Smooth muscle cell (in vitro differentiated cells): Measurements from ENCODE around the gene CD3E. TPM values are rescaled to one million over a fixed set of nuclear protein-coding genes. Genes with fewer than 3 reads are reported as not detected.

ENCODE experiments used
- DNase-seq: peaks from one replicate; lab custom pipeline; 2025; ENCODE audit not compliant: unreplicated experiment; lab: John Stamatoyannopoulos, UW
- H2AFZ ChIP-seq: fragments of 200-600 bp; sonication (generic); 2 replicates; pipeline ENCODE4 v1.6.0; 2016; ENCODE audit warnings: antibody characterized with exemption, low read depth, mild to moderate bottlenecking
- H3F3A ChIP-seq: fragments of 200-600 bp; sonication (generic); 2 replicates; pipeline ENCODE4 v1.6.0; 2017; ENCODE audit warnings: antibody characterized with exemption, low read depth
- H3K27ac ChIP-seq: fragments of 200-600 bp; sonication (generic); 2 replicates; pipeline ENCODE4 v1.5.1; 2016; ENCODE audit warnings: low read depth, mild to moderate bottlenecking
- H3K27me3 ChIP-seq: fragments of 200-600 bp; sonication (generic); 2 replicates; pipeline ENCODE4 v1.6.1; 2016; ENCODE audit warnings: low read depth, mild to moderate bottlenecking
- H3K36me3 ChIP-seq: fragments of 200-600 bp; sonication (generic); 2 replicates; pipeline ENCODE4 v1.5.1; 2016; ENCODE audit warnings: low read depth
- H3K4me1 ChIP-seq: fragments of 200-600 bp; sonication (generic); 2 replicates; pipeline ENCODE4 v1.5.1; 2016; ENCODE audit warnings: low read depth
- H3K4me2 ChIP-seq: fragments of 200-600 bp; sonication (generic); 2 replicates; pipeline ENCODE4 v1.6.0; 2016; ENCODE audit warnings: mild to moderate bottlenecking
- H3K4me3 ChIP-seq: fragments of 200-600 bp; sonication (generic); 2 replicates; pipeline ENCODE4 v1.5.1; 2016; ENCODE audit warnings: mild to moderate bottlenecking
- H3K79me2 ChIP-seq: fragments of 200-600 bp; sonication (generic); 2 replicates; pipeline ENCODE4 v1.6.0; 2016; ENCODE audit warnings: low read depth, mild to moderate bottlenecking
- H3K9ac ChIP-seq: fragments of 200-600 bp; sonication (generic); 2 replicates; pipeline ENCODE4 v1.6.0; 2016; ENCODE audit warnings: low read depth
- H3K9me3 ChIP-seq: fragments of 200-600 bp; sonication (generic); replicated peaks from 2 replicates; pipeline ENCODE4 v1.5.1; 2016; ENCODE audit warnings: low read depth
- H4K20me1 ChIP-seq: fragments of 200-600 bp; sonication (generic); 2 replicates; pipeline ENCODE4 v1.6.0; 2016; ENCODE audit warnings: low read depth
- CTCF ChIP-seq: fragments of 200-600 bp; sonication (generic); IDR thresholded peaks from 2 replicates; pipeline ENCODE4 v1.5.1; 2017; ENCODE audit warnings: borderline replicate concordance, mild to moderate bottlenecking, antibody characterized with exemption; ENCODE audit not compliant: insufficient read depth, poor library complexity, severe bottlenecking
- WGBS: methylation state at CpG from one replicate; pipeline ENCODE4 v1.1.7; 2016; ENCODE audit warnings: low lambda C conversion rate; 5-methylcytosine and 5-hydroxymethylcytosine counted together
- polyA plus RNA-seq: library from polyadenylated mRNA; unstranded; fragments of >200 nt; fragmentation: Nextera tagmentation; extraction: Ambion mirVana; gene quantifications from 2 replicates; pipeline ENCODE4 v1.2.1, GENCODE V29; 2016
- total RNA-seq: library from RNA; depleted of rRNA; stranded (reverse); fragments of >200 nt; gene quantifications from 2 replicates; pipeline ENCODE4 v1.2.3, GENCODE V29; 2014

Gene CD3E
- total and polyA plus RNA-seq, 2 experiments from 2014 or later = not detected

- no peaks in the 10 kb centered on the region for H3F3A ChIP-seq
- no peak overlapping the region for H3K9ac ChIP-seq
- H3K4me3 ChIP-seq = no peak overlapping the region
- no peaks in the 10 kb centered on the region for H3K79me2 ChIP-seq
- H3K9me3 ChIP-seq = no peaks in the 10 kb centered on the region
- H2AFZ ChIP-seq = no peak overlapping the region
- no peaks in the 10 kb centered on the region for H4K20me1 ChIP-seq
- no peak overlapping the region for H3K4me2 ChIP-seq
- H3K27ac ChIP-seq = no peak overlapping the region
- no peak for TF ChIP-seq CTCF
- DNase-seq = no peak
- 83% methylated on average over 2 of the region's 2 CpGs for WGBS
- H3K36me3 ChIP-seq = no peaks in the 10 kb centered on the region
- H3K4me1 ChIP-seq = no peaks in the 10 kb centered on the region
- peaks cover 39% of the 10 kb centered on the region for H3K27me3 ChIP-seq
Measured at GRCh38 chr11:118294053-118294452, 10.5 kb upstream of the CD3E start.

- no peak overlapping the region for H3K4me2 ChIP-seq
- H3K9ac ChIP-seq = no peak overlapping the region
- peaks cover 47% of the 10 kb centered on the region for H3K27me3 ChIP-seq
- no peaks in the 10 kb centered on the region for H3K9me3 ChIP-seq
- no peak overlapping the region for H2AFZ ChIP-seq
- no peaks in the 10 kb centered on the region for H3K4me1 ChIP-seq
- no peaks in the 10 kb centered on the region for H4K20me1 ChIP-seq
- H3K27ac ChIP-seq = no peak overlapping the region
- no peaks in the 10 kb centered on the region for H3F3A ChIP-seq
- H3K4me3 ChIP-seq = no peak overlapping the region
- no peaks in the 10 kb centered on the region for H3K79me2 ChIP-seq
- no peak for DNase-seq
- TF ChIP-seq CTCF = no peak
- 57% methylated on average over 5 of the region's 5 CpGs for WGBS
- no peaks in the 10 kb centered on the region for H3K36me3 ChIP-seq
Measured at GRCh38 chr11:118295199-118295598, 9.3 kb upstream of the CD3E start.

GRCh38 chr11:118295815-118296454, 8.6 kb upstream of the CD3E start:
- Histone ChIP-seq H3K4me1 (no peaks in the 10 kb centered on the region), H3K4me3 (no peak overlapping the region), H3K9me3 (no peaks in the 10 kb centered on the region), H3K27ac (no peak overlapping the region), H3K9ac (no peak overlapping the region), H3K4me2 (no peak overlapping the region), H3K79me2 (no peaks in the 10 kb centered on the region), H4K20me1 (no peaks in the 10 kb centered on the region), H3K36me3 (no peaks in the 10 kb centered on the region), H3F3A (no peaks in the 10 kb centered on the region), H2AFZ (no peak overlapping the region), H3K27me3 (peaks cover 54% of the 10 kb centered on the region)
- TF ChIP-seq CTCF = peak; percentile 45
- 60% methylated on average over 3 of the region's 3 CpGs for WGBS
- DNase-seq = no peak

- H3K9me3 ChIP-seq = no peaks in the 10 kb centered on the region
- WGBS = 57% methylated on average over 8 of the region's 8 CpGs
- no peaks in the 10 kb centered on the region for H3K4me1 ChIP-seq
- H3K4me2 ChIP-seq = no peak overlapping the region
- peaks cover 44% of the 10 kb centered on the region for H3K27me3 ChIP-seq
- H2AFZ ChIP-seq = no peak overlapping the region
- no peak for DNase-seq
- no peaks in the 10 kb centered on the region for H3K36me3 ChIP-seq
- H3K27ac ChIP-seq = no peak overlapping the region
- no peak overlapping the region for H3K9ac ChIP-seq
- no peak overlapping the region for H3K4me3 ChIP-seq
- H3F3A ChIP-seq = no peaks in the 10 kb centered on the region
- H4K20me1 ChIP-seq = no peaks in the 10 kb centered on the region
- TF ChIP-seq CTCF = no peak
- no peaks in the 10 kb centered on the region for H3K79me2 ChIP-seq
Measured at GRCh38 chr11:118301600-118302195, 2.8 kb upstream of the CD3E start.
